SH-SY5Y (cell line): ENCODE measurements around the gene ENOX1.

Experiments used
- GATA2 ChIP-seq: IDR thresholded peaks from 2 replicates; pipeline ENCODE4 v1.6.1; 2011; ENCODE audit warnings: mild to moderate bottlenecking, low read depth, low read length
- GATA3 ChIP-seq: IDR thresholded peaks from 2 replicates; pipeline ENCODE4 v1.6.1; 2011; ENCODE audit warnings: low read depth, mild to moderate bottlenecking, low read length, moderate library complexity

DNA sequence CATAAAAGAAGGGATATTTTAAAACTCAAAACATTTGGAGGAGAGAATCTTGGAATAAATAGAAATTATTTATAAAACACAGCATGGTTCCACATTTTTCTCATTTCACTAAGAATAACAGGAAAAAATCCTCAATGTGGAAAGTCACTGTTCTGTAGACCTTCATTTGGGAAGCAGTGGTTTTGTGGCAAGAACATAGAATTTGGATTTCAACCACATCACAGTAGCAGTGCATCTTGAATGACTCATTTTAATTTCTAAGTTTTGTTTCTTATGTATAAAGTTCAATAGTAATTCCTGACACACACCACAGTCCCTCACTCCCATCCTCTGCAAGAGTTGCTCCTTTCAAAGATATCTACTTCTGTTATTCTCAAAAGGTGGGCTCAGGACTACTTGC, 264.0 kb downstream of the ENOX1 start:
- TF ChIP-seq GATA2 (no peak), GATA3 (no peak)
